MM.1S (cell line): Measurements from ENCODE around the gene EPB41L1.

ENCODE experiments used
- DNase-seq: peaks from one replicate; pipeline ENCODE4 v3.0.0-alpha.2; 2015
- H2AFZ ChIP-seq: fragments of 300-600 bp; sonication (generic); 2 replicates; pipeline ENCODE4 v1.6.0; 2016; ENCODE audit warnings: antibody characterized with exemption, low read length
- H3F3A ChIP-seq: fragments of 300-600 bp; sonication (generic); 2 replicates; pipeline ENCODE4 v1.6.1; 2016; ENCODE audit warnings: mild to moderate bottlenecking, antibody characterized with exemption, low read length, moderate library complexity, mixed read lengths; ENCODE audit not compliant: insufficient read depth
- H3K27ac ChIP-seq: fragments of 300-600 bp; sonication (generic); 2 replicates; pipeline ENCODE4 v1.5.1; 2016; ENCODE audit warnings: mild to moderate bottlenecking, low read length
- H3K27me3 ChIP-seq: fragments of 300-600 bp; sonication (generic); replicated peaks from 2 replicates; pipeline ENCODE4 v1.6.0; 2016; ENCODE audit warnings: low read length; ENCODE audit not compliant: insufficient read depth
- H3K36me3 ChIP-seq: fragments of 300-600 bp; sonication (generic); replicated peaks from 2 replicates; pipeline ENCODE4 v1.6.1; 2016; ENCODE audit warnings: mild to moderate bottlenecking, low read length, mixed read lengths; ENCODE audit not compliant: insufficient read depth
- H3K4me1 ChIP-seq: fragments of 300-600 bp; sonication (generic); 2 replicates; pipeline ENCODE4 v1.6.1; 2016; ENCODE audit warnings: low read length, mixed read lengths
- H3K4me2 ChIP-seq: fragments of 300-600 bp; sonication (generic); 2 replicates; pipeline ENCODE4 v1.6.0; 2016; ENCODE audit warnings: low read depth, low read length
- H3K4me3 ChIP-seq: fragments of 300-600 bp; sonication (generic); 2 replicates; pipeline ENCODE4 v1.5.1; 2016; ENCODE audit warnings: low read length, mixed read lengths
- H3K79me2 ChIP-seq: fragments of 300-600 bp; sonication (generic); 2 replicates; pipeline ENCODE4 v1.6.1; 2016; ENCODE audit warnings: mixed run types, low read length, mixed read lengths
- H3K9ac ChIP-seq: fragments of 300-600 bp; sonication (generic); 2 replicates; pipeline ENCODE4 v1.6.1; 2016; ENCODE audit warnings: low read length, mixed read lengths
- H3K9me2 ChIP-seq: fragments of 300-600 bp; sonication (generic); replicated peaks from 2 replicates; pipeline ENCODE4 v1.6.1; 2016; ENCODE audit warnings: mild to moderate bottlenecking, low read length, mixed read lengths; ENCODE audit not compliant: insufficient read depth
- H3K9me3 ChIP-seq: fragments of 300-600 bp; sonication (generic); replicated peaks from 2 replicates; pipeline ENCODE4 v1.6.1; 2016; ENCODE audit warnings: mild to moderate bottlenecking, low read length, mixed read lengths; ENCODE audit not compliant: insufficient read depth
- H4K20me1 ChIP-seq: fragments of 300-600 bp; sonication (generic); 2 replicates; pipeline ENCODE4 v1.6.1; 2016; ENCODE audit warnings: mild to moderate bottlenecking, low read length, moderate library complexity, mixed read lengths; ENCODE audit not compliant: insufficient read depth
- EZH2 ChIP-seq: fragments of 300-600 bp; sonication (generic); optimal IDR thresholded peaks from 2 replicates; pipeline ENCODE3; 2017; ENCODE audit warnings: low read depth, mild to moderate bottlenecking, antibody characterized with exemption, low read length, mixed read lengths
- EZH2phosphoT487 ChIP-seq: fragments of 300-600 bp; sonication (generic); IDR thresholded peaks from 2 replicates; pipeline ENCODE4 v1.6.1; 2018; ENCODE audit warnings: antibody characterized with exemption, low read length
- TF ChIP-seq, protein P1 (sequence below): fragments of 300-600 bp; sonication (generic); IDR thresholded peaks from 2 replicates; pipeline ENCODE4 v1.5.1; 2016; ENCODE audit warnings: antibody characterized with exemption, low read length, mixed read lengths

The EPB41L1 gene

DNA sequence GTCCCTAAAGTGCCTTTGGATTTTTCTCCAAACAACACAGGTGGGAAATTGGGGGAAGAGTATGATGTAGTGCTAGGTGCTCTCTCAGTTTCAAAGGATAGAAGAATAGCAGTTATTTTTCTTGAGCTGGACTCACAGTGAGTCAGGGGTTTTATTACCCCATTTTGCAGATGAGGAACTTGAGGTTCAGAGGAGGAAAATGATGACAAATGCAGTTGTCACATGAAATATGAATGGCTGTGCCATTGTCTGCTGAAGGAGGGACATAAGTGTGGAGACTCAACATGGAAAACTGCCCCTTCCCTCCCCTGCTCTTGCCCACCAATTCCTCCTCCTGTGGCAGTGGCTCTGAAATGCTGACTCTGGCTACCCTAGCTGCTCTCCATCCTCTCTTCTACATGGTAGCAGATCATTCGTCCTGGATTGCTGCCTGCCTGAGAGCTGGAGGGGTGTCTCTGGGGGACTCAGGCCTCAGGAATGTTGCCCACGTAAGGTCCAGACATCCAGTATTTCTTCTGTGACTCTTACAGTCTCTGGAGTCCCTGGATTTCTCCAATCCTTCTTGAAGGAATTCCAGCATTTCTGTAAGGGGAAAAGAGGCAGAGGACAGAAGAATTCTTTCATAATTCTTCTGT lies 37.6 kb upstream of the EPB41L1 start:
- no peaks in the 10 kb centered on the region for H3K9me3 ChIP-seq
- DNase-seq = no peak
- no peak overlapping the region for H3K9ac ChIP-seq
- H3K36me3 ChIP-seq = no peaks in the 10 kb centered on the region
- H3K79me2 ChIP-seq = no peaks in the 10 kb centered on the region
- no peak for TF ChIP-seq EZH2
- H3K27ac ChIP-seq = no peak overlapping the region
- no peaks in the 10 kb centered on the region for H3K4me1 ChIP-seq
- no peaks in the 10 kb centered on the region for H3K9me2 ChIP-seq
- no peak overlapping the region for H3K4me2 ChIP-seq
- no peaks in the 10 kb centered on the region for H3F3A ChIP-seq
- H3K27me3 ChIP-seq = no peaks in the 10 kb centered on the region
- H3K4me3 ChIP-seq = no peak overlapping the region
- H2AFZ ChIP-seq = no peak overlapping the region
- no peaks in the 10 kb centered on the region for H4K20me1 ChIP-seq

DNA sequence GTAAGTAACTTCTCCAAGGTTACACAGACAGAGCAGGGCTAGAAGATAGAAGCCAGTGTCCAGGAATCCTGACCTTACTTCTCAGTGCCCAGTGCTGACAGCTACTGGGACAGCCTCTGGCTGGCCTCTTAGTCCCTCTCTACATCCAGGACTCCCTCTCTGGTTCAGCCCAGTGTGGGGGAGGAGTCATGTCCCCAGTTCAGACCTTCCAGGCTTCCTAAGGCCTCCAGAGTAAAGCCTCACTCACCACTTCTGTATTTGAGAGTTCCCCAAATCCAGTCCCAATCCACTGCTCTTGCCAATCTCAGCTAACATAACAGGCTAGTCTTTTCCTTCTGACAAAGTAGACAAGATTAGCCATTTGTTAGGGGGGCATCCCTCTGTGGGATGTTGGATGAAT lies 36.9 kb upstream of the EPB41L1 start:
- TF ChIP-seq EZH2 = no peak
- TF ChIP-seq, protein P1, sequence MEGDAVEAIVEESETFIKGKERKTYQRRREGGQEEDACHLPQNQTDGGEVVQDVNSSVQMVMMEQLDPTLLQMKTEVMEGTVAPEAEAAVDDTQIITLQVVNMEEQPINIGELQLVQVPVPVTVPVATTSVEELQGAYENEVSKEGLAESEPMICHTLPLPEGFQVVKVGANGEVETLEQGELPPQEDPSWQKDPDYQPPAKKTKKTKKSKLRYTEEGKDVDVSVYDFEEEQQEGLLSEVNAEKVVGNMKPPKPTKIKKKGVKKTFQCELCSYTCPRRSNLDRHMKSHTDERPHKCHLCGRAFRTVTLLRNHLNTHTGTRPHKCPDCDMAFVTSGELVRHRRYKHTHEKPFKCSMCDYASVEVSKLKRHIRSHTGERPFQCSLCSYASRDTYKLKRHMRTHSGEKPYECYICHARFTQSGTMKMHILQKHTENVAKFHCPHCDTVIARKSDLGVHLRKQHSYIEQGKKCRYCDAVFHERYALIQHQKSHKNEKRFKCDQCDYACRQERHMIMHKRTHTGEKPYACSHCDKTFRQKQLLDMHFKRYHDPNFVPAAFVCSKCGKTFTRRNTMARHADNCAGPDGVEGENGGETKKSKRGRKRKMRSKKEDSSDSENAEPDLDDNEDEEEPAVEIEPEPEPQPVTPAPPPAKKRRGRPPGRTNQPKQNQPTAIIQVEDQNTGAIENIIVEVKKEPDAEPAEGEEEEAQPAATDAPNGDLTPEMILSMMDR = no peak
- no peak for TF ChIP-seq EZH2phosphoT487
- no peaks in the 10 kb centered on the region for H3K4me1 ChIP-seq
- no peaks in the 10 kb centered on the region for H3K27me3 ChIP-seq
- H3K79me2 ChIP-seq = no peaks in the 10 kb centered on the region
- DNase-seq = no peak
- H2AFZ ChIP-seq = no peak overlapping the region
- no peaks in the 10 kb centered on the region for H3K9me2 ChIP-seq
- no peaks in the 10 kb centered on the region for H3F3A ChIP-seq
- no peak overlapping the region for H3K9ac ChIP-seq
- H3K9me3 ChIP-seq = no peaks in the 10 kb centered on the region
- H3K4me2 ChIP-seq = no peak overlapping the region
- H4K20me1 ChIP-seq = no peaks in the 10 kb centered on the region
- H3K4me3 ChIP-seq = no peak overlapping the region
- H3K36me3 ChIP-seq = no peaks in the 10 kb centered on the region
- no peak overlapping the region for H3K27ac ChIP-seq

GRCh38 chr20:36118371-36118770 lies 36.2 kb upstream of the EPB41L1 start:
- Histone ChIP-seq H3K4me1 (no peaks in the 10 kb centered on the region), H3F3A (no peaks in the 10 kb centered on the region), H3K27ac (no peak overlapping the region), H3K9me2 (no peaks in the 10 kb centered on the region), H3K36me3 (no peaks in the 10 kb centered on the region), H2AFZ (no peak overlapping the region), H3K9ac (no peak overlapping the region), H4K20me1 (no peaks in the 10 kb centered on the region), H3K4me3 (no peak overlapping the region), H3K4me2 (no peak overlapping the region), H3K79me2 (no peaks in the 10 kb centered on the region), H3K27me3 (no peaks in the 10 kb centered on the region), H3K9me3 (no peaks in the 10 kb centered on the region)
- TF ChIP-seq EZH2phosphoT487 (no peak), EZH2 (no peak)
- TF ChIP-seq, protein P1 = no peak
- DNase-seq = no peak

DNA sequence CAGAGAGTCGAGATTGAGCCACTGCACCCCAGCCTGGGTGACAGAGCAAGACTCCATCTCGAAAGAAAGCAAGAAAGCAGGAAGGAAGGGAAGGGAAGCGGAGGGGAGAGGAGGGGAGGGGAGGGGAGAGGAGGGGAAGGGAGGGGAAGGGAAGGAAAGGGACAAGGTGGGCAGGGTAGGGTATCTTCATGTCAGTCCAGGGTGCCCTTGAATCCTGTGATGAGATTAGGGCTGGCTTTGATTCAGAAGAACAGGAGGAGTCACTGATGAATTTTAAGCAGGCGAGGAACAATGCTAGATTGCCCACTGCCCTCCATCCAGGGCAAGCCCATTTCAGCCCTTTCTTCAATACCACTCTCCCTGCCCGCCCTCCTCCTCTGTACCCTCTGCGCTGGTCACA lies 35.0 kb upstream of the EPB41L1 start:
- no peak for DNase-seq
- no peak overlapping the region for H3K27ac ChIP-seq

More for the DNA sequence above, 35.0 kb upstream of the EPB41L1 start:
- H3K9me2 ChIP-seq = no peaks in the 10 kb centered on the region
- no peaks in the 10 kb centered on the region for H4K20me1 ChIP-seq
- no peaks in the 10 kb centered on the region for H3K4me1 ChIP-seq
- H3K4me3 ChIP-seq = no peak overlapping the region
- no peaks in the 10 kb centered on the region for H3F3A ChIP-seq
- TF ChIP-seq EZH2phosphoT487 = no peak
- TF ChIP-seq, protein P1 = no peak
- TF ChIP-seq EZH2 = no peak
- H3K9me3 ChIP-seq = no peaks in the 10 kb centered on the region
- no peaks in the 10 kb centered on the region for H3K79me2 ChIP-seq
- no peak overlapping the region for H2AFZ ChIP-seq
- no peaks in the 10 kb centered on the region for H3K27me3 ChIP-seq
- no peak overlapping the region for H3K4me2 ChIP-seq
- H3K36me3 ChIP-seq = no peaks in the 10 kb centered on the region
- no peak overlapping the region for H3K9ac ChIP-seq
